Spleen (tissue), 7 donors: ENCODE results near the gene VGLL4.
"Not testable (repeated sequence)": the region's sequence is repeated elsewhere in the genome, so short reads cannot be mapped to it uniquely, and the experiment has no call there.

Experiments
- CTCF ChIP-seq, 11 experiments: fragments of 200-600 bp in 7 of 11; fragments of 450-650 bp in 4 of 11; sonication (generic) in 4 of 11; IDR thresholded peaks in 8 of 11; conservative IDR thresholded peaks in 3 of 11; 1 replicate in 7 of 11; 2 replicates in 4 of 11; pipeline versions ENCODE4 v1.4.0 to v1.8.0; 2016 to 2021; ENCODE audit warnings: antibody characterized with exemption in 11 of 11, inconsistent platforms in 4 of 11, mild to moderate bottlenecking in 1 of 11
- POLR2A ChIP-seq, 3 donors: fragments of 450-650 bp; IDR thresholded peaks; one replicate each; pipeline ENCODE4 v1.5.1; 2017; ENCODE audit warnings: antibody characterized with exemption in 3 of 3, mild to moderate bottlenecking in 1 of 3
- donor health status: DM: no; HTN: no; CAD: no; lungs with moderate emphysema.
- donor health status: DM: no; HTN: no; CAD: no.
- donor health status: DM: no; HTN: no; CAD: no.

GRCh38 chr3:11526121-11526520 is 117.6 kb downstream of the VGLL4 start:
- not testable (repeated sequence) for TF ChIP-seq CTCF (IDR thresholded peaks at IDR 0.05 in 8 of 11, conservative IDR thresholded peaks at IDR 0.05 in 3 of 11); POLR2A (IDR thresholded peaks at IDR 0.05)
